SH-SY5Y (cell line): ENCODE measurements around the gene IL4.

Source experiments
- GATA2 ChIP-seq: IDR thresholded peaks from 2 replicates; pipeline ENCODE4 v1.6.1; 2011; ENCODE audit warnings: mild to moderate bottlenecking, low read depth, low read length
- GATA3 ChIP-seq: IDR thresholded peaks from 2 replicates; pipeline ENCODE4 v1.6.1; 2011; ENCODE audit warnings: low read depth, mild to moderate bottlenecking, low read length, moderate library complexity

IL4 gene

DNA sequence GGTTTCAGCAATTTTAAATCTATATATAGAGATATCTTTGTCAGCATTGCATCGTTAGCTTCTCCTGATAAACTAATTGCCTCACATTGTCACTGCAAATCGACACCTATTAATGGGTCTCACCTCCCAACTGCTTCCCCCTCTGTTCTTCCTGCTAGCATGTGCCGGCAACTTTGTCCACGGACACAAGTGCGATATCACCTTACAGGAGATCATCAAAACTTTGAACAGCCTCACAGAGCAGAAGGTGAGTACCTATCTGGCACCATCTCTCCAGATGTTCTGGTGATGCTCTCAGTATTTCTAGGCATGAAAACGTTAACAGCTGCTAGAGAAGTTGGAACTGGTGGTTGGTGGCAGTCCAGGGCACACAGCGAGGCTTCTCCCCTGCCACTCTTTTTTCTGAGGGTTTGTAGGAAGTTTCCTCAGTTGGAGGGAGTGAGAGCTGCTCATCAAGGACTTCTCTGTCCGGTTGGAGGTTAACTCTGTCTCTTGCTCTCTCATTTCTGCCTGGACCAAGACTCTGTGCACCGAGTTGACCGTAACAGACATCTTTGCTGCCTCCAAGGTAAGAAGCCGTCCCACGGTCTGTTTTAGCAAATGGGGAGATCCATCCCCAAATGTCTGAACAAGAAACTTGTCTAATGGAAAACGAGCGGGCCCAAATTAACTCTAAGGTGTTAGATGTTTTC lies at the start of gene IL4:
TSS of gene IL4 (plus strand) at position 51 of the 692 bp plus-strand sequence. CDS start at position 113, 62 bp downstream.
- TF ChIP-seq GATA2, result no peak
- TF ChIP-seq GATA3, result no peak

DNA sequence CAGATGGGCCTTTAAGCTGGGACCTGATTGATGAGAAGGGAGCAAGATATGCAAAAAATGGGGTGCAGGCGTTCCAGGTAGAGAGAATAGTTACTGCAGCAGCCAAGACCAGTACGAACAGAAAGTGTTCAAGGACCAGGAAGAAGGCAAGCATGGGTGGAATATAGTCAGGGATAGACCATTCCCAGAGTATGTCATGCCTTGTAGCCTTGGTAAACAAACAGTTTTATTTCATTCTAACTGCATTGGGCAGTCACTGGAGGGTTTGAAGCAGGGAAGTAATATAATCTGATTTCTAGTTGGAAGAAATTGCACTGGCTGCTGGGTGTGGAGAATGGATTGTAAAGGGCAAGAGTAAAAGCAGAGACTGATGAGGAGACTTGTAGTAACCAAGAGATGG lies 46.3 kb upstream of the IL4 start:
- TF ChIP-seq GATA2, result no peak
- TF ChIP-seq GATA3, result no peak

DNA sequence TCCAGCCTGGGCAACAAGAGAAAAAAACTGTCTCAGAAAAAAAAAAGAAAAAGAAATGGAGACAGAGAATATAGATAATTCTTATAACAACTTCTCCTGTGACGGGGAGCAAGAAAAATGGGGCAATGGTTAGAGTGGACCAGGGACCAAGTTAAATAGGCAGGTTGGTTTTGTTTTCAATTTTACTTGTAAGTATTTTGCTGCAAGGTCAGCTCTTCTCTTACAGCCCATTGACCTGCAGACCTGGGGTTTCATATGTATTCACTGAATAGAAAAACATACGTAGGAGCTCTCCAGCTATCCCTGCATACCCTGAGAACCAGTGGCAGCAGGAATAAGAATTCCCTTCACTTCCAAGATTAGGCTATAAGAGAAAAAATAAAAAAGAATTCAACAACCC lies 45.0 kb upstream of the IL4 start:
- TF ChIP-seq GATA3 (no peak), GATA2 (no peak)

DNA sequence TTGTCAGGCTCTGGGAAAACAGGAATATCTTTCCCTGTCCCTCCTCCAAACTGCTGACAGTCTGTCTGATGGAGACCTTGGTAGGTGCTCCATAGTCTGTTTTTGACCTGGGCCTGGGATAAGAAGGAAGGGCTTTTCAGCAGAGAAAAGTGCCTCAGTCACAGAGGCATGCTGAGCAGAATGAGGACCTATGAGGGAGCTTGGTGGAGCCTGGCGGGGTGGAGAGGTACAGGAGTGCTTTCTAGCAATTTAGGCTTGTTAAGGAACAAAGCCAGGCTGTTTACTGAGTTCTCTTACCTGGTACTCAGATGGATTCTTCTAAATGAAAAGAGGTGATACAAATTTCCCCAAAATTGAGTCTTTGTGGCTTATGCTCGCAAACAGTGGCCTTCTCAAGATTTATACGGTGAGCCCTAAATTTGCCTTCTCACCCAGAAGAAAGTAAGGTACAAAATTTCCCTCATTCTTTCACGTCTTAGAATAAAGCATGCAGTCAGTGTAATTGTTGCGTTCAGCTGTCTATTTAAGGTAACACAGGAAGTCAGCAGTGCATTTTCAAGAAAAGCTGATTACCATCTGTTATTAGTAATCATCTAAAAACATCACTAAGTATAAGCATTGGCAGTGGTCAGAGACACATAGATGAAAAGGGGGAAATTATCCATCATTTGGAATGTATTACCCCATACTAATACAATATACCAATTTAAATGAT lies 44.4 kb upstream of the IL4 start:
- TF ChIP-seq GATA2, result no peak
- no peak for TF ChIP-seq GATA3

DNA sequence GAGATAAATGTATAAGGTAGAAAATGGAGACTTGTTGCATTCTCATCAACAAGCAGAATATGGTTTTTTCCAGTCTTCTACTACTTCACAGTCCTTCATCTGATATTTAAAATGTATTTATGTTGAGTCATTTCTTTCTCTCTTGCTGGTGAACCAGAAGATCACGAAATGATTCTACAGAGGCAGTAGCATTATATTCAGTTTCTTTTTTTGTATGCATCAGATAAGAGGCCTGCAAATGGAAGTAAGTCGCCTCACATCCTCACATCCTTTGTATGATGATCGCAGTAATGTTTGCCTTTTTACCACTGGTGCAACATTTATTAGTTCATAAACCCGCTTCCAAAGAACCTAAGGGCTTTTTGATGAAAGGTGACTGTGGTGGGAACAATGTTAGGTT lies 37.9 kb upstream of the IL4 start:
- no peak for TF ChIP-seq GATA2
- no peak for TF ChIP-seq GATA3

DNA sequence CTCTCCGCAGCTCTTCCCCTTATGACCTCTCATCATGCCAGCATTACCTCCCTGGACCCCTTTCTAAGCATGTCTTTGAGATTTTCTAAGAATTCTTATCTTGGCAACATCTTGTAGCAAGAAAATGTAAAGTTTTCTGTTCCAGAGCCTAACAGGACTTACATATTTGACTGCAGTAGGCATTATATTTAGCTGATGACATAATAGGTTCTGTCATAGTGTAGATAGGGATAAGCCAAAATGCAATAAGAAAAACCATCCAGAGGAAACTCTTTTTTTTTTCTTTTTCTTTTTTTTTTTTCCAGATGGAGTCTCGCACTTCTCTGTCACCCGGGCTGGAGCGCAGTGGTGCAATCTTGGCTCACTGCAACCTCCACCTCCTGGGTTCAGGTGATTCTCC lies 36.5 kb upstream of the IL4 start:
- TF ChIP-seq GATA3 (no peak), GATA2 (no peak)

DNA sequence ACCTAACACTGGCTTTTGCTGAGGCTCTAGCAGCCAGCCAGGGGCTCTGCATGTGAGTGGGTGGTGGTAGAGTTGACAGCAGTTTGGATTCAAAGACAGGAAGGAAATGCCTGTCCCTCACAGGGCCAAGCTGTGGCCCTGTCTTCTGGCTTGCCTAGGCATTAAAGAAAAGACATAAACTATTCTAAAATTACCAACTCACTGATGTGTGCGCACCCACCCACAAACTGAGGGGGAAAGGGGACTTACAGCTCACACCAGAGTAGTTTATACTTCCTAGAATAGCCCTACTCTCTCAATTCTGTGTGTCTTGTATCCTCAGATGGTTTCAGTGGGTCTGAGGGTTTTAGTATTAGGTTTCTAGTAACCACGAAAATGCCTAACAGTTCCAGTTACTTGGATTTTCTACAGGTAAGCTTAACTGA lies 34.1 kb upstream of the IL4 start:
- no peak for TF ChIP-seq GATA2
- TF ChIP-seq GATA3, result no peak

DNA sequence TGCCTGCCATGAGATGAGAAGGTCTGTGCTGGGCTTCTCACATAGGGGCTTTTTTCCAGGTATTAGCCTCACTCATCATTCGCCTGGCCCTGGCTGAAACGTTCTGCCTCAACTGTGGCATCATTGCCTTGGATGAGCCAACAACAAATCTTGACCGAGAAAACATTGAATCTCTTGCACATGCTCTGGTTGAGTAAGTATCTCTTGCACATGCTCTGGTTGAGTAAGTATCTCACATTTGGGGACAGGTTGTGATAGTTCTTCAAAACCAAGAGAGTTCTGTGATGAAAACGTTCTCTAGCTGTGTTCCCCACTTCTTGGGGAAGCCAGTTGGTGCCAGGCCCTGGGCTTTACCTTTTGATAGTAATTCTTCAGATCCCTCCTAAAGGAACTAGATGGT lies 33.2 kb upstream of the IL4 start:
- TF ChIP-seq GATA3, result no peak

DNA sequence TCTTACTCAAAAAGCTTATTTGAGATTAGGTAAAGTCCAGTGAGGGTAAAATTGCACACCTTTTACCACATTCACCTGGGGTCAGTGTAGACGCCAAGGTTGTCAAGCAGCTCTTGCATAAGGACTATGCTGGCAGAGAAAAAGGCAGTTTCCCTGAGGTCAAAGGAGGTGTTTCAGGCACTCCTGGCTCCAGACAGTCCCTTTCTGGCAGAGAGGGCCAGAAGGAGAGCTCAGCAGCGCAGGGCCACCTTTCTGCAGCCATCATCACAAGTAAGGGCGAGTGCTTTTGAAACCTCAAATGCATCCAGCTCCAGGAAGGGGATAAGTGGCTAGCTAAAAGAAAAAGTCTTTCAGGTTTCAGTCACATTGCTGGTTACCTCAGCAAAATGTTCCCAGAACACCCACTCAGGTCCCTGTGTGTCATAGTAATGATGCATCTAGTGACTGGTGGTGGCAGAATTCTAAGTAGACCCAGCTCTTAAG lies 32.5 kb upstream of the IL4 start:
- no peak for TF ChIP-seq GATA3
- TF ChIP-seq GATA2, result no peak

DNA sequence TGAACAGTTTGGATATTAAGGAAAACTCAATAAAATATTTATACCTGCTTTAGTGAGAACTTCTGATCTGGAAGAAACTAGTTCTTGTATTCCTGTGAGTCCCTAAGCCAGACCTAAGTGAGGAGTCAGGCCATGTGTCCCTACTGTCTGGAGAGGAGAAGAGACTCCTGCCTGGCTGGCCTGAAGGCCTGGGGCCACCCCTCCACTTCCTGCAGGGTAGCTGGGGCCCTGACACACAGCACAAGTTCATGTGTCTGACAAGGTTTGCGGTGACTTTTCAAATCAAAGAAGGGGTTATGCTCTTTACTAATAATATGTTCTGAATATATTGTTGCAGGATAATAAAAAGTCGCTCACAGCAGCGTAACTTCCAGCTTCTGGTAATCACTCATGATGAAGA lies 31.9 kb upstream of the IL4 start:
- TF ChIP-seq GATA2 (no peak), GATA3 (no peak)

DNA sequence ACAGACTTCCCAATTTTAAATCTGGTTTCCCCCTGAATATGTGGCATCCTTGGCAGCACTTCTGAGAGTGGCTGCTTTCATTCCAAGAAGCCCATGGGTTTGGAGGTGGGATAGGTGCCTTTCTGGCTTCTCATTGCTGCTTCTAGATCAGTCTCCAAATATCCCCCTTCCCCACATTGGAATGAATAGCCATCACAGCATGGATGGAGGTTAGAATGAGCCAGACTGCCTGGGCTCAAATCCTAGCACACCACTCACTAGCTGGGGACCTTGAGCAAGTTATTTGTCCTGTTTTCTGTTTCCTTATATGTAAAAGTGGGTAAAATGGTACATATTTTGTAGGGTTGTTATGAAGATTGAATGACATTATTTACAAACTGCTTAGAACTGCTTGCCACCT lies 29.6 kb upstream of the IL4 start:
- TF ChIP-seq GATA3 (no peak), GATA2 (no peak)

DNA sequence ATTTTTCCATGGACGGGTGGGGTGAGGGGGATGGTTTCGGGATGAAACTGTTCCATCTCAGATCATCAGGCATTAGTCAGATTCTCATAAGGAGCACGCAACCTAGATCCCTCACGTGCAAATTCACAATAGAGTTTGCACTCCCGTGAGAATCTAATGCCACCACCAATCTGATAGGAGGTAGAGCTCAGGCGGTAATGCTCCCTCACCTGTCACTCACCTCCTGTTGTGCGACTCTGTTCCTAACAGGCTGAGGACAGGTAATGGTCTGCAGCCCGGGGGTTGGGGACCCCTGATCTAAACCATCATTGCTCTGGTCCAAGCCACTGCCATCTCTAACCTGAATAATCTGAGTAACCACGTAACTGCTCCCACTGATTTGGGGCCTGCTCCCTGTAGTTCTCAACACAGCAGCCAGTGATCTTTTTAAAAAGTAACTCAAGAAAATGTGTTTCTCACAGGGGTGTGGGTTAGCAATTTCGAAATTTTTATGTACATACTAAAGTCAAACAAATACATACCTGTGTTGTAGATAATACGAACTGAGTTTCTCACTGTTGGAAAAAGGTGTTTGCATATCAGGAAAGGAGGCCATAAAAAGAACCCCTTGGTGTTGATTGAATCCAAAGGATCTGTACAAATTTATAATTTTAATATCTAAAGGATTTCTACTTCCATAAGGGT lies 27.1 kb upstream of the IL4 start:
- no peak for TF ChIP-seq GATA2
- no peak for TF ChIP-seq GATA3

DNA sequence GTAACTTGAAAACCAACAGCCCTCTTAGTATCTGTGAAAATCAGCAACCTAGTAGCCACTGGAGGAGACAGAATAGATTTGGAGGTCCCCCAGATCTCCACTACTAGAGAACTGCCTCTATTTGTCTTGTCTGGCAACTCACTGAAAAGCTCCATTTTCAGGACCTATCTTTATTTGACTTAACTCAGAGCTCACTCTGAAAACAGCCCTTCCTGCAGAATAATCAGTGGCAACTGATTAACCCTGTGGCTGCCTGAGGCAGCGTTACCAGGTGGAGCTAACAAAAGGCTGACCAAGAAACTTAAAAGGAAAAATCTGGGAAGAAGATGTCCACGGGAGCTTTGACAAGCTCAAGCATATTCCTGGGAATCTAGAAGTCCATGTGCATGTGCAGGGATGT lies 26.3 kb upstream of the IL4 start:
- TF ChIP-seq GATA3 (no peak), GATA2 (no peak)

DNA sequence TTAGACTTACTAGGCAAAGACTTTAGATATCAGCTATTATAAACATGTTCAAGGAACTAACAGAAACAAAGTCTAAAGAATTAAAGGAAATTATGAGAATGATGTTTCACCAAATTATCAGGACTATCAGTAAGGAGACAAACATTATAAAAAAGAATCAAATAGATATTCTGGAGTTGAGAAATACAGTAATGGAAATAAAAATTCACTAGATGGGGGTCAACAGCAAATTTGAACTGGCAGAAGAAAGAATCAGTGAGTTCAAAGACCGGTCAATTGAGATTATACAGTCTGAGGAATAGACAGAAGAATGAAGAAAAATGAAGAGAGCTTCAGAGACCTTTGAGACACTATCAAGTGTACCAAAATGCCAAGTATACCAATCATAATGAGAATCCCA lies 25.4 kb upstream of the IL4 start:
- TF ChIP-seq GATA3, result no peak
- TF ChIP-seq GATA2, result no peak
